ENCODE measurements around the gene TMPRSS9. TPM values are rescaled to one million over a fixed set of nuclear protein-coding genes. Genes with fewer than 3 reads are reported as not detected.

TMPRSS9 gene
- total RNA-seq, 4 donors from 2014 or later = 0.12 TPM; not detected in 3

DNA sequence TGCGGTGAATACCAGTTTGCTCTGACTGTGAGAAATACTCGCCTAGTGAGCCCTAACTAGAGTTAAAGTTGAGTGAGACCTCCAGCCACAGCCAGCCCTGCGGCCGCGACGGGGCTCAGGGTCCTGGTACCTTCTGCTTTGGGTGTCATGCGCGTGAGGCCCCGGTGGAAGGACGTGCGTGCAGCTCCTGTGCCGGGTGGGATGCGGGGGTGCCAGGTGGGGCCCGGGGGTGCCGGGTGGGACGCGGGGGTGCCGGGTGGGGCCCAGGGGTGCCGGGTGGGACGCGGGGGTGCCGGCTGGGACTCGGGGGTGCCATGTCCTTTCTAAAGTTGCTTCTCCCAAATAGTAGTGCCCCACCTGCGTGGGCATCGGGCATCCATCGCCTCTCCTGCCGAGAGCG lies 8.5 kb upstream of the TMPRSS9 start:
- no peak for ATAC-seq (ENCODE audit: low FRiP score)
- no peak for DNase-seq (ENCODE audit: low spot score)
- TF ChIP-seq, protein P1, sequence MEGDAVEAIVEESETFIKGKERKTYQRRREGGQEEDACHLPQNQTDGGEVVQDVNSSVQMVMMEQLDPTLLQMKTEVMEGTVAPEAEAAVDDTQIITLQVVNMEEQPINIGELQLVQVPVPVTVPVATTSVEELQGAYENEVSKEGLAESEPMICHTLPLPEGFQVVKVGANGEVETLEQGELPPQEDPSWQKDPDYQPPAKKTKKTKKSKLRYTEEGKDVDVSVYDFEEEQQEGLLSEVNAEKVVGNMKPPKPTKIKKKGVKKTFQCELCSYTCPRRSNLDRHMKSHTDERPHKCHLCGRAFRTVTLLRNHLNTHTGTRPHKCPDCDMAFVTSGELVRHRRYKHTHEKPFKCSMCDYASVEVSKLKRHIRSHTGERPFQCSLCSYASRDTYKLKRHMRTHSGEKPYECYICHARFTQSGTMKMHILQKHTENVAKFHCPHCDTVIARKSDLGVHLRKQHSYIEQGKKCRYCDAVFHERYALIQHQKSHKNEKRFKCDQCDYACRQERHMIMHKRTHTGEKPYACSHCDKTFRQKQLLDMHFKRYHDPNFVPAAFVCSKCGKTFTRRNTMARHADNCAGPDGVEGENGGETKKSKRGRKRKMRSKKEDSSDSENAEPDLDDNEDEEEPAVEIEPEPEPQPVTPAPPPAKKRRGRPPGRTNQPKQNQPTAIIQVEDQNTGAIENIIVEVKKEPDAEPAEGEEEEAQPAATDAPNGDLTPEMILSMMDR (IDR thresholded peaks at IDR 0.05) = no peak

DNA sequence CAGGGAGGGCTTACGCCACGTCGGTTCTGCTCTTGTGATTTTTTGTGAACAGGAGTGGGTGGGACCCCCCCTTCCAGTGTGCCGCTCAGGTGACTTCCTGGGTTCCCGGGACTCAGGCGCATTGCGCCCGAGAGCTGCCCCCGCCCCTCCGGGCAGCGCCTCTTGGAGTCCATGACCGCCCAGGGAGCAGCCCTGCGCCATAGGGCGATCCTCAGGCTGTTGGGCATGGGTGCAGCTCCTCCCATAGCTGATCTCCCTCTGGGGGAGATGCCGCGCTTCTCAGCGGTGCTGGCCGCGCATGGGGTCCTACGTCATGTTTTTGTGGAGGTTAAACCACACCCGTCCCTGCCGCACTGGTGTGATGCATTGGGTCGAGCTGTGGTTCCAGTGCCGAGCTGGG lies 7.9 kb upstream of the TMPRSS9 start:
- no peak for DNase-seq (ENCODE audit: low spot score)
- no peak for ATAC-seq (ENCODE audit: low FRiP score)
- TF ChIP-seq, protein P1 (IDR thresholded peaks at IDR 0.05) = no peak

DNA sequence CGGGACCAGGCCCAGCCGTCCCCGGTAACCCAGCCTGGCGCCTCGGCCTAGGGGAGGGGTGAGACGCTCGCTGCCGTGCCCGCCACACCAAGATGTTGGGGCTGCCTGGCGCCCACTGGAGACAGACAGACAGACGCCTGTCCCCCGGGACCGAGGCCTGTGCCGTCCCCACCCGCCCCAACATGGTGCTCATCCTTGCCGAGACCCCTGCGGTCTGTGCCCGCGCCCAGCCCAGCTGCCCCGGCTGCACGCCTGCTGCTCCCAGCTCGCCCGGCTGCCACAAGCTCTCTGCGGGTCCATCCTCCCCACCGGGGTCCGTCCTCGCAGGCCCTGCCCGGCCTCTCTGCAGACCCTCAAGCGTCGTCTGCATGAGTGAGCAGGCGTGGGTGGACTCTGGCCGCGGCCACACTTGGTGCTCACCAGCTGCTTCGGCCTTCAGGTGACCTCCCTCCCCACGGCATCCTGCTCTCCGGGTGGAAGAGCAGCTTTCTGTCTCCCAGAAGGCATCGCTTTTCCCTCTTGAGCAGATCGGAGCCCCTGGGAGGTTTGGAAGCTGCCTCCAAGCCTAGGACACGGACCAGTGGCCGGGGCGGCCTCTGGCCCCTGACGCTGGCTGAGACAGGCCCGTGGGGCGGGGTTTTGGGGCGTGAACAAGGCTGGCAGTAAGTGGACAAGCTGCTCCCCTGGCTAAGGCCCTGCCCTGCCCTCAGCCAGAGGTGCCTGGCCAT lies 6.7 kb upstream of the TMPRSS9 start:
- DNase-seq (ENCODE audit: low spot score) (no peak), ATAC-seq (ENCODE audit: low FRiP score) (no peak)
- TF ChIP-seq, protein P1 (IDR thresholded peaks at IDR 0.05) = no peak

DNA sequence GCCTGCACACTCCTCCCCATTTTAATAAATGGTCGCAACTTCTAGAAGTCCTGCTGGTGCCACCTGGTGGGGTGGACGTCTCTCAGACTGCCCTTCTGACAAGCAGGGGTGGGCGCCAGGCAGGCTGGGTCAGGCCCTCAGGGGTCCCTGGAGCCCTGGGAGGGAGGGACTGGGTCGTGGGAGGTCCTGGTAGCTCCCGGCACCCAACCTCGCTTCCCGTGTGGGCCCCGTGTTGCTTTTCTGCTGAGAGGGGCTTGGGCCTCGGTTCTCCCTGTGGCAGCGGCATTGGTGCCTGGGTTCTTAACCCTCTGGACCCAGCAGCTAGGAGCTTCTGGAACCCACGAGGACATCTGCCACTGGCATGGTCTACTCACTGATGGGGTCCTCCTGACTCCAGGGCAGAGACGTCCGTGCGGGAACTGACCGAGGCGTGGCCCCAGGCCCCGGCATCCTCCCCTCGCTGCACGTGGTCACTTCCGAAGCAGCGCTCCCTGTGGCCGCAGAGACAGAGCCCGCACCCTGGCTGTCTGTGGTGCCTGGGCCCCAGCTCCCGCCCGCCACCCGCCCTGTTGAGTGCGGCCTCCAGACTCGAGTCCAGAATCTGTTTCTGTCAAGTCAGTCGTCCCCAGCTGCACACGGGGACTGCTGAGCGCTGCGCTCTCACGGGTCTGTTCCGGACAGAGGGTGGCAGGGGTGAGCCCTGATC lies 6.0 kb upstream of the TMPRSS9 start:
- TF ChIP-seq, protein P1 (IDR thresholded peaks at IDR 0.05) = no peak
- no peak for ATAC-seq (ENCODE audit: low FRiP score)

DNA sequence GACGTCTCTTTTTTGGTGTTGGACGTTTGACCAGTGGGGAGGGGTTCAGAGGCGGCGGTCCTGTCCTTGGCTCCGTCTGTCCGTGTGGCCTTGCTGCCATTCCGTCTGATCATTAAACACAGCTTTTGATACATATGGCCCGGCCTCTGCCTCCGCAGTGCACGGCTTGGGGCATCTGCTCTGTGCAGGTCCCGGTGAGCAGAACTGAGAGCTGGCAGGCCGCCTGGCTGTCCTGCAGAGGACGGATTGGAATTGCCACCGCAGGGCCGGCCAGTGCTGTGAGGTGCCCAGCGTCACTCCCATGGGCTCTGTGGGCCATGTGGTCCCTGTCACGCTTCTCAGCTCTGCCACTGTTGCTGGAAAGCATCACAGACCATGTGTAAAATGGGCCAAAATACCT lies 5.4 kb upstream of the TMPRSS9 start:
- TF ChIP-seq, protein P1 (IDR thresholded peaks at IDR 0.05) = no peak
- no peak for DNase-seq (ENCODE audit: low spot score)
- no peak for ATAC-seq (ENCODE audit: low FRiP score)

More for the DNA sequence above, 6.0 kb upstream of the TMPRSS9 start:
- DNase-seq (ENCODE audit: low spot score) = no peak

DNA sequence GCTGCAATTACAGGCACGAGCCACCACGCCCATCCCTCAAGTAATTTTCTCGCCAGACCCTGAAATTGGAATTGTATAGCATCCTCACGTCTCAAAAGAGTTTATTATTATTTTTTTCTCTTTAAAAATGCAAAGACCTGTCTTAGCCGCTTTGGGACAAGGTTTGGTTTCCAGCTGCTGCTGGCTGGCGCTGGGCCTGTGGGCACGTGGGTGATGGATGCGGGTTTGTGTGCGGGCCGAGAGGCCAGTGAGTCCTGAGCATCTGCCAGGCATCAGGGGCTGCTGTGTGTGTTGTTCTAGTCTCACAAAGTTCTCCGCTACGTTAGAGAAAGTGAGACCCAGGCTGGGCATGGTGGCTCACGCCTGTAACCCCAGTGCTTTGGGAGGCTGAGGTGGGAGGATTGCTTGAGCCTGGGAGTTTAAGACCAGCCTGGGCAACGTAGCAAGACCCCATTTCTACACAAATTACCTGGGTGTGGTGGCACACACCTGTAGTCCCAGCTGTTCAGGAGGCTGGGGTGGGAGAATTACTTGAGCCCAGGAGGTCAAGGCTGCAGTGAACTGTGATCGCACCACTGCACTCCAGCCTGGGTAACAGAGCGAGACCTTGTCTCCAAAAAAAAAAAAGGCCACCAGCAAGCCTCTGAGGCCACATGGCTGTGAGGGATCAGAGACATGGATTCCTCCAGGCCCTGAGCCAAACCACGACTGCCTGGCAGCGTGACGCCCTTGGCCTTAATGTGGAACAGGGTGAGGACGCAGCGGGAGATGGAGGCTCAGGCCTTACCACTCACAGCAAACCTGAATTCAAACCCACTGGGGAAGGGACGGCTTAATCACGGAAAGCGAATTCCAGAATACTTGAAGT lies 4.7 kb upstream of the TMPRSS9 start:
- ATAC-seq (ENCODE audit: low FRiP score) (no peak), DNase-seq (ENCODE audit: low spot score) (no peak)
- TF ChIP-seq, protein P1 (IDR thresholded peaks at IDR 0.05) = no peak
